SU-DHL-6 (cell line): ENCODE data around the gene EXOC4.

ENCODE experiments used
- EZH2phosphoT487 ChIP-seq: fragments of 200-600 bp; sonication (generic), shearing (Covaris generic); conservative IDR thresholded peaks from 2 replicates; pipeline ENCODE4 v1.6.1; 2018; ENCODE audit warnings: mild to moderate bottlenecking, antibody characterized with exemption, low read length, moderate library complexity, mixed read lengths
- TF ChIP-seq, protein P1 (sequence below): fragments of 200-600 bp; sonication (generic); IDR thresholded peaks from one replicate; pipeline ENCODE4 v1.5.1; 2017; ENCODE audit warnings: antibody characterized with exemption, mild to moderate bottlenecking, low read length, moderate library complexity; ENCODE audit not compliant: insufficient read depth, poor library complexity, severe bottlenecking

GRCh38 chr7:133815611-133816210 is 562.8 kb downstream of the EXOC4 start:
- TF ChIP-seq, protein P1, sequence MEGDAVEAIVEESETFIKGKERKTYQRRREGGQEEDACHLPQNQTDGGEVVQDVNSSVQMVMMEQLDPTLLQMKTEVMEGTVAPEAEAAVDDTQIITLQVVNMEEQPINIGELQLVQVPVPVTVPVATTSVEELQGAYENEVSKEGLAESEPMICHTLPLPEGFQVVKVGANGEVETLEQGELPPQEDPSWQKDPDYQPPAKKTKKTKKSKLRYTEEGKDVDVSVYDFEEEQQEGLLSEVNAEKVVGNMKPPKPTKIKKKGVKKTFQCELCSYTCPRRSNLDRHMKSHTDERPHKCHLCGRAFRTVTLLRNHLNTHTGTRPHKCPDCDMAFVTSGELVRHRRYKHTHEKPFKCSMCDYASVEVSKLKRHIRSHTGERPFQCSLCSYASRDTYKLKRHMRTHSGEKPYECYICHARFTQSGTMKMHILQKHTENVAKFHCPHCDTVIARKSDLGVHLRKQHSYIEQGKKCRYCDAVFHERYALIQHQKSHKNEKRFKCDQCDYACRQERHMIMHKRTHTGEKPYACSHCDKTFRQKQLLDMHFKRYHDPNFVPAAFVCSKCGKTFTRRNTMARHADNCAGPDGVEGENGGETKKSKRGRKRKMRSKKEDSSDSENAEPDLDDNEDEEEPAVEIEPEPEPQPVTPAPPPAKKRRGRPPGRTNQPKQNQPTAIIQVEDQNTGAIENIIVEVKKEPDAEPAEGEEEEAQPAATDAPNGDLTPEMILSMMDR: no peak
- TF ChIP-seq EZH2phosphoT487: no peak
